WTC11 (cell line): ENCODE results near the gene CAPNS1. TPM values are rescaled to one million over a fixed set of nuclear protein-coding genes. Genes with fewer than 3 reads are reported as not detected.

Experiments used
- ATF1 ChIP-seq: sonication (generic); formaldehyde crosslinking; IDR thresholded peaks from 2 replicates; pipeline ENCODE4 v1.8.1; 2023; ENCODE audit warnings: mild to moderate bottlenecking, moderate library complexity, missing genetic modification reagents
- CREB1 ChIP-seq: sonication (generic); formaldehyde crosslinking; IDR thresholded peaks from 2 replicates; pipeline ENCODE4 v1.8.0; 2023; ENCODE audit warnings: mild to moderate bottlenecking, missing genetic modification reagents
- E2F5 ChIP-seq: sonication (generic); formaldehyde crosslinking; IDR thresholded peaks from 2 replicates; pipeline ENCODE4 v1.8.1; 2022; ENCODE audit warnings: mild to moderate bottlenecking, moderate library complexity, missing genetic modification reagents
- ESRRA ChIP-seq: sonication (generic); formaldehyde crosslinking; IDR thresholded peaks from 2 replicates; pipeline ENCODE4 v1.8.1; 2022; ENCODE audit warnings: mild to moderate bottlenecking, missing genetic modification reagents, borderline replicate concordance
- FOXJ3 ChIP-seq: sonication (generic); formaldehyde crosslinking; IDR thresholded peaks from 2 replicates; pipeline ENCODE4 v1.9.0; 2021; ENCODE audit warnings: missing genetic modification reagents, mild to moderate bottlenecking, borderline replicate concordance
- GABPB1 ChIP-seq: sonication (generic); formaldehyde crosslinking; IDR thresholded peaks from 2 replicates; pipeline ENCODE4 v1.8.1; 2023; ENCODE audit warnings: mild to moderate bottlenecking, missing genetic modification reagents
- GRHL2 ChIP-seq: fragments of 250-450 bp; sonication (Bioruptor Pico); IDR thresholded peaks from 2 replicates; pipeline ENCODE4 v1.8.0; 2022; ENCODE audit warnings: mild to moderate bottlenecking, moderate library complexity; ENCODE audit not compliant: insufficient replicate concordance, severe bottlenecking
- HMGA2 ChIP-seq: fragments of 250-450 bp; sonication (Bioruptor Pico); IDR thresholded peaks from 2 replicates; pipeline ENCODE4 v1.4.0; 2021; ENCODE audit warnings: mild to moderate bottlenecking, moderate library complexity
- KAT7 ChIP-seq: sonication (generic); formaldehyde crosslinking; IDR thresholded peaks from 2 replicates; pipeline ENCODE4 v1.8.1; 2023; ENCODE audit warnings: missing genetic modification reagents, mild to moderate bottlenecking, borderline replicate concordance
- MAX ChIP-seq: sonication (generic); formaldehyde crosslinking; IDR thresholded peaks from 2 replicates; pipeline ENCODE4 v1.8.0; 2022; ENCODE audit warnings: mild to moderate bottlenecking, missing genetic modification reagents
- MXD4 ChIP-seq: fragments of 250-450 bp; sonication (Bioruptor Pico); IDR thresholded peaks from 2 replicates; pipeline ENCODE4 v1.8.0; 2021; ENCODE audit warnings: mild to moderate bottlenecking, moderate library complexity, borderline replicate concordance
- PRRX2 ChIP-seq: fragments of 250-450 bp; sonication (Bioruptor Pico); IDR thresholded peaks from 2 replicates; pipeline ENCODE4 v1.8.0; 2021; ENCODE audit warnings: mild to moderate bottlenecking
- TEAD1 ChIP-seq: sonication (generic); formaldehyde crosslinking; IDR thresholded peaks from 2 replicates; pipeline ENCODE4 v1.8.0; 2022; ENCODE audit warnings: mild to moderate bottlenecking, missing genetic modification reagents
- TP53 ChIP-seq: sonication (generic); formaldehyde crosslinking; IDR thresholded peaks from 2 replicates; pipeline ENCODE4 v1.8.1; 2023; ENCODE audit warnings: mild to moderate bottlenecking, missing genetic modification reagents
- ZBTB21 ChIP-seq: sonication (generic); formaldehyde crosslinking; IDR thresholded peaks from 2 replicates; pipeline ENCODE4 v1.8.1; 2023; ENCODE audit warnings: mild to moderate bottlenecking, missing genetic modification reagents, borderline replicate concordance
- ZNF138 ChIP-seq: sonication (generic); formaldehyde crosslinking; conservative IDR thresholded peaks from 2 replicates; pipeline ENCODE4 v1.8.1; 2022; ENCODE audit warnings: mild to moderate bottlenecking, moderate library complexity, missing genetic modification reagents
- ZNF219 ChIP-seq: sonication (generic); formaldehyde crosslinking; IDR thresholded peaks from 2 replicates; pipeline ENCODE4 v1.8.0; 2023; ENCODE audit warnings: missing genetic modification reagents, mild to moderate bottlenecking, borderline replicate concordance
- ZNF232 ChIP-seq: sonication (generic); formaldehyde crosslinking; IDR thresholded peaks from 2 replicates; pipeline ENCODE4 v1.8.0; 2022; ENCODE audit warnings: mild to moderate bottlenecking, missing genetic modification reagents
- ZNF281 ChIP-seq: sonication (generic); formaldehyde crosslinking; IDR thresholded peaks from 2 replicates; pipeline ENCODE4 v1.8.0; 2023; ENCODE audit warnings: mild to moderate bottlenecking, missing genetic modification reagents
- ZNF396 ChIP-seq: fragments of 250-450 bp; sonication (Bioruptor Pico); IDR thresholded peaks from 2 replicates; pipeline ENCODE4 v1.8.0; 2021; ENCODE audit warnings: mild to moderate bottlenecking, moderate library complexity, borderline replicate concordance
- ZNF512 ChIP-seq: sonication (generic); formaldehyde crosslinking; IDR thresholded peaks from 2 replicates; pipeline ENCODE4 v1.8.1; 2022; ENCODE audit warnings: missing genetic modification reagents, borderline replicate concordance
- total RNA-seq: library from RNA; stranded (reverse); gene quantifications from 3 replicates; pipeline ENCODE4 v1.2.3, GENCODE V29; 2021
- TF ChIP-seq, protein P1 (sequence below): sonication (generic); formaldehyde crosslinking; conservative IDR thresholded peaks from 2 replicates; pipeline ENCODE4 v1.8.1; 2022; ENCODE audit warnings: mild to moderate bottlenecking, missing genetic modification reagents
- TF ChIP-seq, protein P2 (sequence below): sonication (generic); formaldehyde crosslinking; IDR thresholded peaks from 2 replicates; pipeline ENCODE4 v1.8.1; 2023; ENCODE audit warnings: mild to moderate bottlenecking, missing genetic modification reagents
- TF ChIP-seq, protein P3 (sequence below): sonication (generic); formaldehyde crosslinking; IDR thresholded peaks from 2 replicates; pipeline ENCODE4 v1.8.0; 2023; ENCODE audit warnings: missing genetic modification reagents
- TF ChIP-seq, protein P4 (sequence below): sonication (generic); formaldehyde crosslinking; IDR thresholded peaks from 2 replicates; pipeline ENCODE4 v1.8.0; 2022; ENCODE audit warnings: mild to moderate bottlenecking, missing genetic modification reagents
- TF ChIP-seq, protein P5 (sequence below): sonication (generic); formaldehyde crosslinking; IDR thresholded peaks from 2 replicates; pipeline ENCODE4 v1.8.1; 2022; ENCODE audit warnings: low read depth, mild to moderate bottlenecking, moderate library complexity, missing genetic modification reagents, borderline replicate concordance

Gene CAPNS1
- total RNA-seq, 1 experiment from 2014 or later, result 358 TPM

DNA sequence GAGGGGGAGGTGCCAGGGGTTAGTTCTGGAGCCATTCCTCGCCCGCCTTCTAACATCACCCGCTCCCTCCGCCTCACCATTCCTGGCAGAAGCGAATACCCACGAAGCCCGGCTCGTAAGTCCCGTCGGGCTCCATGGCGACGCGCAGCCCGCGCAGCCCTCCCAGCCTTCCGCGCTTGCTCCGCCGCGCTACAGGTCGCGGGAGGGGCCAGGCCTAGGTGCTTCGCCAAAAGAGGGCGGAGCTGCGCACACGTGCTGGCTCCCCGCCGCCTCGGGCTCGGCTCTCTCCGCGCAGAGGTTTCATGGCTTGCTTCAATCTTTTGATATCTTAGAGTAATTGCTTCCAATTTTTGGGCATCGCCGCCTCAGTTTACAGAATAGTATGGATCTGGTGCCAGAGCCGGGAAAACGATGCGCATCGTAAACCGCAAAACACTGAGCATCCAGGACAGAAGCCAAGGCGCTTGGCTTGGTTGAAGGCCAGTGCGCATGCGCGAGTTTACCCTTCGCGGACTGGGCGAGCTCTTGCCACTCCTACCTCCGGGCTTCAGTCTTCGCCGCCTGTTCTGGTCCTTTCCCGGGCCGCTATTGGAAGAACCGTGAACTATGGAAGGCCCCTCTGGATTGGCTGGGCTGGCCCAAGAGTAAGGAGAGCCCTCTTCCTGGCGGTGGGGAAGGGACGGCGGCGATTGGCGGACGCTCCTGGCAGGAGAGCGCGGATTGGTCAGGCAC lies 25.0 kb upstream of the CAPNS1 start, which contains the start of gene POLR2I (continued):
- TF ChIP-seq ZNF138 (CRISPR knock-in tag), result no peak
- peak; percentile 14; the same call in 1 of the 2 replicates for TF ChIP-seq ZNF232 (CRISPR knock-in tag)
- TF ChIP-seq ZNF396 (CRISPR knock-in tag), result no peak
- TF ChIP-seq, protein P1, sequence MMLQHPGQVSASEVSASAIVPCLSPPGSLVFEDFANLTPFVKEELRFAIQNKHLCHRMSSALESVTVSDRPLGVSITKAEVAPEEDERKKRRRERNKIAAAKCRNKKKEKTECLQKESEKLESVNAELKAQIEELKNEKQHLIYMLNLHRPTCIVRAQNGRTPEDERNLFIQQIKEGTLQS (CRISPR knock-in tag), result no peak
- no peak for TF ChIP-seq PRRX2 (CRISPR knock-in tag)
- TF ChIP-seq ATF1 (CRISPR knock-in tag), result peak; percentile 74; the same call in 1 of the 2 replicates
- peak; percentile 79; the same call in 1 of the 2 replicates for TF ChIP-seq CREB1 (CRISPR knock-in tag)
- 0 out of 2 replicates have a peak, but pooled peaks have one; percentile 77 for TF ChIP-seq ESRRA (CRISPR knock-in tag)
- TF ChIP-seq FOXJ3 (CRISPR knock-in tag), result no peak
- TF ChIP-seq ZBTB21 (CRISPR knock-in tag), result 0 out of 2 replicates have a peak, but pooled peaks have one; percentile 58
- 0 out of 2 replicates have a peak, but pooled peaks have one; percentile 24 for TF ChIP-seq KAT7
- TF ChIP-seq ZNF281 (CRISPR knock-in tag), result peak; percentile 67; the same call in 1 of the 2 replicates
- TF ChIP-seq ZNF512 (CRISPR knock-in tag), result no peak
- peak; percentile 99 for TF ChIP-seq MAX (CRISPR knock-in tag)
- TF ChIP-seq, protein P2, sequence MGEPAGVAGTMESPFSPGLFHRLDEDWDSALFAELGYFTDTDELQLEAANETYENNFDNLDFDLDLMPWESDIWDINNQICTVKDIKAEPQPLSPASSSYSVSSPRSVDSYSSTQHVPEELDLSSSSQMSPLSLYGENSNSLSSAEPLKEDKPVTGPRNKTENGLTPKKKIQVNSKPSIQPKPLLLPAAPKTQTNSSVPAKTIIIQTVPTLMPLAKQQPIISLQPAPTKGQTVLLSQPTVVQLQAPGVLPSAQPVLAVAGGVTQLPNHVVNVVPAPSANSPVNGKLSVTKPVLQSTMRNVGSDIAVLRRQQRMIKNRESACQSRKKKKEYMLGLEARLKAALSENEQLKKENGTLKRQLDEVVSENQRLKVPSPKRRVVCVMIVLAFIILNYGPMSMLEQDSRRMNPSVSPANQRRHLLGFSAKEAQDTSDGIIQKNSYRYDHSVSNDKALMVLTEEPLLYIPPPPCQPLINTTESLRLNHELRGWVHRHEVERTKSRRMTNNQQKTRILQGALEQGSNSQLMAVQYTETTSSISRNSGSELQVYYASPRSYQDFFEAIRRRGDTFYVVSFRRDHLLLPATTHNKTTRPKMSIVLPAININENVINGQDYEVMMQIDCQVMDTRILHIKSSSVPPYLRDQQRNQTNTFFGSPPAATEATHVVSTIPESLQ, result no peak
- peak; percentile 80 for TF ChIP-seq E2F5
- TF ChIP-seq, protein P3, sequence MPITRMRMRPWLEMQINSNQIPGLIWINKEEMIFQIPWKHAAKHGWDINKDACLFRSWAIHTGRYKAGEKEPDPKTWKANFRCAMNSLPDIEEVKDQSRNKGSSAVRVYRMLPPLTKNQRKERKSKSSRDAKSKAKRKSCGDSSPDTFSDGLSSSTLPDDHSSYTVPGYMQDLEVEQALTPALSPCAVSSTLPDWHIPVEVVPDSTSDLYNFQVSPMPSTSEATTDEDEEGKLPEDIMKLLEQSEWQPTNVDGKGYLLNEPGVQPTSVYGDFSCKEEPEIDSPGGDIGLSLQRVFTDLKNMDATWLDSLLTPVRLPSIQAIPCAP (CRISPR knock-in tag), result 0 out of 2 replicates have a peak, but pooled peaks have one; percentile 32
- TF ChIP-seq, protein P4, sequence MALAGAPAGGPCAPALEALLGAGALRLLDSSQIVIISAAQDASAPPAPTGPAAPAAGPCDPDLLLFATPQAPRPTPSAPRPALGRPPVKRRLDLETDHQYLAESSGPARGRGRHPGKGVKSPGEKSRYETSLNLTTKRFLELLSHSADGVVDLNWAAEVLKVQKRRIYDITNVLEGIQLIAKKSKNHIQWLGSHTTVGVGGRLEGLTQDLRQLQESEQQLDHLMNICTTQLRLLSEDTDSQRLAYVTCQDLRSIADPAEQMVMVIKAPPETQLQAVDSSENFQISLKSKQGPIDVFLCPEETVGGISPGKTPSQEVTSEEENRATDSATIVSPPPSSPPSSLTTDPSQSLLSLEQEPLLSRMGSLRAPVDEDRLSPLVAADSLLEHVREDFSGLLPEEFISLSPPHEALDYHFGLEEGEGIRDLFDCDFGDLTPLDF (CRISPR knock-in tag), result peak; percentile 55; the same call in 1 of the 2 replicates
- TF ChIP-seq, protein P5, sequence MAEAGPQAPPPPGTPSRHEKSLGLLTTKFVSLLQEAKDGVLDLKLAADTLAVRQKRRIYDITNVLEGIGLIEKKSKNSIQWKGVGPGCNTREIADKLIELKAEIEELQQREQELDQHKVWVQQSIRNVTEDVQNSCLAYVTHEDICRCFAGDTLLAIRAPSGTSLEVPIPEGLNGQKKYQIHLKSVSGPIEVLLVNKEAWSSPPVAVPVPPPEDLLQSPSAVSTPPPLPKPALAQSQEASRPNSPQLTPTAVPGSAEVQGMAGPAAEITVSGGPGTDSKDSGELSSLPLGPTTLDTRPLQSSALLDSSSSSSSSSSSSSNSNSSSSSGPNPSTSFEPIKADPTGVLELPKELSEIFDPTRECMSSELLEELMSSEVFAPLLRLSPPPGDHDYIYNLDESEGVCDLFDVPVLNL (CRISPR knock-in tag), result no peak
- no peak for TF ChIP-seq GRHL2
- peak; percentile 83; the same call in 1 of the 2 replicates for TF ChIP-seq TEAD1
- no peak for TF ChIP-seq HMGA2
- TF ChIP-seq GABPB1 (CRISPR knock-in tag), result peak; percentile 76
- peak; percentile 83; the same call in 1 of the 2 replicates for TF ChIP-seq TP53 (CRISPR knock-in tag)
- no peak for TF ChIP-seq ZNF219 (CRISPR knock-in tag)
- TF ChIP-seq MXD4 (CRISPR knock-in tag), result no peak
